H1 (cell line): Measurements from ENCODE around the gene TMEM44. TPM values are rescaled to one million over a fixed set of nuclear protein-coding genes. Genes with fewer than 3 reads are reported as not detected.

Source experiments
- CTCF ChIA-PET: fragments of 300-600 bp; sonication (Branson Sonifier 250); formaldehyde crosslinking; loops from one replicate; lab custom pipeline; 2021; ENCODE audit not compliant: partially characterized antibody; lab: Charles Lee
- POLR2A ChIA-PET: fragments of 300-600 bp; sonication (Branson Sonifier 250); formaldehyde crosslinking; loops from one replicate; lab custom pipeline; 2021; ENCODE audit warnings: inconsistent platforms; ENCODE audit not compliant: partially characterized antibody; lab: Charles Lee
- DNase-seq, 2 experiments: peaks; one replicate each; pipeline versions ENCODE4 v3.0.0 to v3.0.0-alpha.2; 2010 to 2022; ENCODE audit warnings: low spot score in 2 of 2, low read depth in 1 of 2, mixed read lengths in 1 of 2
- FAIRE-seq: peaks from 2 replicates; lab custom pipeline; 2011; peaks lifted over from hg19 to GRCh38; lab: Jason Lieb, UNC
- H2AFZ ChIP-seq: 2 replicates; pipeline ENCODE4 v1.8.1; 2012; ENCODE audit warnings: low read length, inconsistent platforms
- H2AK5ac ChIP-seq: 2 replicates; pipeline ENCODE4 v1.6.1; 2013; ENCODE audit warnings: low read depth, low read length
- H2BK120ac ChIP-seq: replicated peaks from 2 replicates; pipeline ENCODE3; 2013; ENCODE audit warnings: low read depth, low read length, inconsistent platforms
- H2BK12ac ChIP-seq: 2 replicates; pipeline ENCODE4 v1.6.1; 2013; ENCODE audit warnings: low read depth, low read length
- H2BK15ac ChIP-seq: 2 replicates; pipeline ENCODE4 v1.6.1; 2013; ENCODE audit warnings: low read length
- H2BK20ac ChIP-seq: 2 replicates; pipeline ENCODE4 v1.6.1; 2013; ENCODE audit warnings: low read length
- H2BK5ac ChIP-seq: 2 replicates; pipeline ENCODE4 v1.6.1; 2013; ENCODE audit warnings: low read depth, low read length
- H3K14ac ChIP-seq: 2 replicates; pipeline ENCODE4 v1.6.1; 2013; ENCODE audit warnings: inconsistent platforms; ENCODE audit not compliant: insufficient read length
- H3K18ac ChIP-seq: 2 replicates; pipeline ENCODE4 v1.6.1; 2013; ENCODE audit warnings: low read length; ENCODE audit errors: extremely low read depth
- H3K23ac ChIP-seq: 2 replicates; pipeline ENCODE4 v1.6.1; 2013; ENCODE audit warnings: inconsistent platforms; ENCODE audit not compliant: insufficient read length
- H3K23me2 ChIP-seq: 2 replicates; pipeline ENCODE4 v1.6.1; 2013; ENCODE audit warnings: low read depth, low read length
- H3K27ac ChIP-seq: 2 replicates; pipeline ENCODE4 v1.6.1; 2011; ENCODE audit warnings: low read depth, low read length, inconsistent platforms
- H3K27me3 ChIP-seq, 4 experiments: replicated peaks in 1 of 4; 1 replicate in 1 of 4; 2 replicates in 3 of 4; pipeline versions ENCODE4 v1.6.1 to v1.8.1; 2011 to 2013; ENCODE audit warnings: low read length in 3 of 4, mild to moderate bottlenecking in 3 of 4, inconsistent platforms in 2 of 4, mixed read lengths in 2 of 4, moderate library complexity in 1 of 4; ENCODE audit not compliant: control insufficient read depth in 3 of 4, insufficient read depth in 3 of 4; ENCODE audit errors: extremely low read depth in 1 of 4
- H3K36me3 ChIP-seq, 4 experiments: 2 replicates each; pipeline versions ENCODE4 v1.6.1 to v1.8.1; 2011 to 2013; ENCODE audit warnings: mild to moderate bottlenecking in 4 of 4, low read length in 3 of 4, moderate library complexity in 2 of 4, control low read depth in 1 of 4, inconsistent platforms in 1 of 4; ENCODE audit not compliant: insufficient read depth in 4 of 4, control insufficient read depth in 2 of 4
- H3K4ac ChIP-seq: replicated peaks from 2 replicates; pipeline ENCODE3; 2013; ENCODE audit warnings: low read length, low read depth, mixed read lengths, inconsistent platforms; ENCODE audit not compliant: insufficient read length
- H3K4me1 ChIP-seq, 4 experiments: replicated peaks in 1 of 4; 1 replicate in 1 of 4; 2 replicates in 3 of 4; pipeline versions ENCODE4 v1.6.1 to v1.8.1; 2011 to 2013; ENCODE audit warnings: low read length in 3 of 4, inconsistent platforms in 2 of 4, mixed read lengths in 1 of 4; ENCODE audit not compliant: insufficient read depth in 4 of 4, control insufficient read depth in 3 of 4
- H3K4me2 ChIP-seq, 2 experiments: 2 replicates each; pipeline versions ENCODE4 v1.6.1 to v1.8.1; 2011 to 2013; ENCODE audit warnings: low read depth in 2 of 2, low read length in 2 of 2, control low read depth in 1 of 2, inconsistent platforms in 1 of 2, mild to moderate bottlenecking in 1 of 2; ENCODE audit not compliant: insufficient read depth in 1 of 2
- H3K4me3 ChIP-seq, 4 experiments: fragments of 200-600, 300-600 bp in 1 of 4; sonication (generic), shearing (Covaris generic), sonication (Bioruptor Twin) in 1 of 4; 2 replicates each; pipeline versions ENCODE4 v1.5.1 to v1.8.1; 2011 to 2016; ENCODE audit warnings: low read length in 4 of 4, low read depth in 3 of 4, control low read depth in 2 of 4, inconsistent platforms in 2 of 4, mild to moderate bottlenecking in 2 of 4, mixed read lengths in 1 of 4, moderate library complexity in 1 of 4; ENCODE audit not compliant: insufficient read depth in 2 of 4; ENCODE audit errors: extremely low read depth in 1 of 4
- H3K56ac ChIP-seq: replicated peaks from 2 replicates; pipeline ENCODE3; 2013; ENCODE audit warnings: low read depth, mild to moderate bottlenecking, mixed read lengths, low read length, inconsistent platforms; ENCODE audit not compliant: insufficient read length
- H3K79me1 ChIP-seq: 2 replicates; pipeline ENCODE4 v1.6.1; 2013; ENCODE audit warnings: low read depth, low read length, control low read depth
- H3K79me2 ChIP-seq, 2 experiments: 2 replicates each; pipeline versions ENCODE4 v1.6.1 to v1.8.1; 2012 to 2013; ENCODE audit warnings: low read length in 2 of 2, mild to moderate bottlenecking in 2 of 2, inconsistent platforms in 1 of 2; ENCODE audit not compliant: insufficient read depth in 2 of 2, control insufficient read depth in 1 of 2
- H3K9ac ChIP-seq, 4 experiments: replicated peaks in 1 of 4; 1 replicate in 1 of 4; 2 replicates in 3 of 4; pipeline versions ENCODE4 v1.6.1 to v1.8.1; 2011 to 2013; ENCODE audit warnings: low read depth in 3 of 4, low read length in 3 of 4, control low read depth in 2 of 4, mild to moderate bottlenecking in 2 of 4, moderate library complexity in 2 of 4, inconsistent platforms in 1 of 4; ENCODE audit errors: extremely low read depth in 1 of 4
- H3K9me3 ChIP-seq, 2 experiments: 2 replicates each; pipeline versions ENCODE4 v1.6.1 to v1.8.1; 2012 to 2013; ENCODE audit warnings: mild to moderate bottlenecking in 2 of 2, moderate library complexity in 2 of 2, control low read depth in 1 of 2, inconsistent platforms in 1 of 2, low read depth in 1 of 2, low read length in 1 of 2, mixed read lengths in 1 of 2; ENCODE audit not compliant: insufficient read depth in 2 of 2
- H4K20me1 ChIP-seq, 2 experiments: replicated peaks in 1 of 2; 2 replicates each; pipeline versions ENCODE3 to v1.8.1; 2011 to 2013; ENCODE audit warnings: inconsistent platforms in 2 of 2, low read length in 2 of 2, mild to moderate bottlenecking in 1 of 2; ENCODE audit not compliant: insufficient read depth in 2 of 2, control insufficient read depth in 1 of 2
- H4K5ac ChIP-seq: 2 replicates; pipeline ENCODE4 v1.6.1; 2013; ENCODE audit warnings: low read length, low read depth, mixed read lengths, inconsistent platforms; ENCODE audit not compliant: insufficient read length
- H4K8ac ChIP-seq: 2 replicates; pipeline ENCODE4 v1.8.0; 2013; ENCODE audit warnings: mild to moderate bottlenecking, moderate library complexity, low read length, inconsistent platforms; ENCODE audit not compliant: insufficient read depth; ENCODE audit errors: extremely low read depth
- H4K91ac ChIP-seq: replicated peaks from 2 replicates; pipeline ENCODE3; 2013; ENCODE audit warnings: low read length, mixed read lengths, inconsistent platforms; ENCODE audit not compliant: insufficient read length
- CBX8 ChIP-seq: fragments of 300-800, 300-1000 bp; sonication (generic); IDR thresholded peaks from 2 replicates; pipeline ENCODE4 v1.7.1; 2016; ENCODE audit warnings: low read depth, low read length, borderline replicate concordance
- CHD1 ChIP-seq: IDR thresholded peaks from 2 replicates; pipeline ENCODE4 v1.6.1; 2012; ENCODE audit warnings: low read depth, low read length, improper control_type of control experiment
- CTBP2 ChIP-seq: IDR thresholded peaks from 2 replicates; pipeline ENCODE4 v1.7.0; 2011; ENCODE audit warnings: borderline replicate concordance, mild to moderate bottlenecking, moderate library complexity, mixed read lengths, low read length; ENCODE audit not compliant: insufficient read depth, insufficient read length
- HDAC2 ChIP-seq, 2 experiments: fragments of 300-600 bp in 1 of 2; sonication (generic) in 1 of 2; IDR thresholded peaks; 2 replicates each; pipeline ENCODE4 v1.6.1; 2011 to 2012; ENCODE audit warnings: low read depth in 2 of 2, low read length in 2 of 2, mild to moderate bottlenecking in 2 of 2, moderate library complexity in 2 of 2, borderline replicate concordance in 1 of 2, inconsistent platforms in 1 of 2
- RAD21 ChIP-seq, 2 experiments: IDR thresholded peaks in 1 of 2; conservative IDR thresholded peaks in 1 of 2; 2 replicates each; pipeline ENCODE4 v1.6.1; 2011; ENCODE audit warnings: low read depth in 2 of 2, low read length in 2 of 2, improper control_type of control experiment in 1 of 2, inconsistent platforms in 1 of 2, mild to moderate bottlenecking in 1 of 2, moderate library complexity in 1 of 2
- SAP30 ChIP-seq: fragments of 300-600 bp; sonication (generic); IDR thresholded peaks from 2 replicates; pipeline ENCODE4 v1.7.1; 2012; ENCODE audit warnings: low read length, moderate library complexity, mild to moderate bottlenecking, inconsistent platforms; ENCODE audit not compliant: insufficient read depth, insufficient replicate concordance
- TAF1 ChIP-seq: IDR thresholded peaks from 2 replicates; pipeline ENCODE4 v1.6.1; 2011; ENCODE audit warnings: mild to moderate bottlenecking, low read depth, low read length
- TAF7 ChIP-seq: optimal IDR thresholded peaks from 2 replicates; pipeline ENCODE3; 2011; ENCODE audit warnings: low read depth, mild to moderate bottlenecking, inconsistent platforms, low read length, moderate library complexity, borderline replicate concordance
- WGBS, 2 experiments: shearing (Covaris generic) in 1 of 2; methylation state at CpG; one replicate each; pipeline versions ENCODE4 v1.1.6 to v1.1.7; 2013 to 2015; ENCODE audit warnings: low lambda C conversion rate in 2 of 2, mixed read lengths in 2 of 2, inconsistent platforms in 1 of 2, low coverage in 1 of 2, missing lambda C conversion rate in 1 of 2; ENCODE audit not compliant: insufficient replicate concordance in 2 of 2, insufficient coverage in 1 of 2, insufficient read length in 1 of 2; ENCODE audit errors: extremely low coverage in 1 of 2, missing lambda C conversion rate in 1 of 2; 5-methylcytosine and 5-hydroxymethylcytosine counted together
- polyA plus RNA-seq, 7 experiments: library from polyadenylated mRNA; depleted of rRNA in 3 of 7; stranded (reverse) in 5 of 7; unstranded in 2 of 7; fragments of >200 nt in 5 of 7; fragments of 200-250 nt in 2 of 7; gene quantifications; 1 replicate in 5 of 7; 2 replicates in 1 of 7; 4 replicates in 1 of 7; pipeline versions ENCODE4 v1.2.1 to v1.2.3, GENCODE V29; 2011 to 2013; ENCODE audit warnings: missing spikeins in 2 of 7, mixed read lengths in 2 of 7
- total RNA-seq: library from RNA; stranded (reverse); fragmentation: NEBNext Ultra II Directional; extraction: Animal tissue kit (Norgen Biotek cat#: 25700); gene quantifications from 2 replicates; pipeline ENCODE4 v1.2.1, GENCODE V29; 2021
- TF ChIP-seq, protein P1 (sequence below): IDR thresholded peaks from 2 replicates; pipeline ENCODE4 v1.6.1; 2012; ENCODE audit warnings: inconsistent platforms

Gene TMEM44
- total and polyA plus RNA-seq, 2 of the 8 experiments (the other 6 are each of a cell fraction or from before 2014, with no cell fraction given) = 14.0 to 16.7 TPM

GRCh38 chr3:194604126-194604525 is 29.1 kb downstream of the TMEM44 start:
- Histone ChIP-seq H3K4me3 (no peak overlapping the region), H3K23ac (no peak overlapping the region), H3K14ac (no peak overlapping the region), H2BK20ac (no peak overlapping the region), H2BK120ac (no peak overlapping the region)
- no peak for FAIRE-seq
- no peak for TF ChIP-seq TAF7
- no peak for TF ChIP-seq CTBP2
- TF ChIP-seq HDAC2 (IDR thresholded peaks at IDR 0.05; ENCODE audit: borderline replicate concordance in 1 of 2, low read depth in 2 of 2, low read length in 2 of 2) = no peak
- TF ChIP-seq CBX8 = no peak
- TF ChIP-seq, protein P1, sequence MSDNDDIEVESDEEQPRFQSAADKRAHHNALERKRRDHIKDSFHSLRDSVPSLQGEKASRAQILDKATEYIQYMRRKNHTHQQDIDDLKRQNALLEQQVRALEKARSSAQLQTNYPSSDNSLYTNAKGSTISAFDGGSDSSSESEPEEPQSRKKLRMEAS = no peak
- TF ChIP-seq TAF1 = no peak
- no peak for TF ChIP-seq RAD21 (IDR thresholded peaks at IDR 0.05 in 1 of 2, conservative IDR thresholded peaks at IDR 0.05 in 1 of 2; ENCODE audit: low read depth in 2 of 2, low read length in 2 of 2)
- TF ChIP-seq SAP30 = no peak
- no peak for TF ChIP-seq CHD1
- TF ChIP-seq, all 59 proteins: peak for 0
- no peak overlapping the region for H3K4me2 ChIP-seq
- no peak overlapping the region for H4K8ac ChIP-seq
- ChIA-PET POLR2A (interaction anchor here (1.3 to 1.5 kb wide), 3 partner anchors 8 to 10 kb away, joined by 3 to 4 read pairs (median 3); no protein-coding TSS in a partner anchor), CTCF (interaction anchor here (0.6 to 1.9 kb wide), 8 partner anchors 10 to 136 kb away, joined by 3 to 9 read pairs (median 6); no protein-coding TSS in a partner anchor)
- no peak overlapping the region for H3K18ac ChIP-seq
- H3K27me3 ChIP-seq = no peaks in the 10 kb centered on the region
- no peak for DNase-seq
- H4K5ac ChIP-seq = no peak overlapping the region
- no peaks in the 10 kb centered on the region for H3K4me1 ChIP-seq
- no peak overlapping the region for H2AK5ac ChIP-seq
- no peak overlapping the region for H2BK5ac ChIP-seq
- H3K9me3 ChIP-seq = no peaks in the 10 kb centered on the region
- peaks cover 0 to 2% of the 10 kb centered on the region in 2 experiments for H4K20me1 ChIP-seq
- H4K91ac ChIP-seq = no peak overlapping the region
- no peak overlapping the region for H2BK12ac ChIP-seq
- H3K56ac ChIP-seq = no peak overlapping the region
- H2AFZ ChIP-seq = no peak overlapping the region
- no peak overlapping the region for H2BK15ac ChIP-seq
- no peaks in the 10 kb centered on the region; a peak in 2 of 8 replicates for H3K36me3 ChIP-seq
- H3K79me1 ChIP-seq = no peaks in the 10 kb centered on the region
- H3K4ac ChIP-seq = no peak overlapping the region
- no peaks in the 10 kb centered on the region for H3K23me2 ChIP-seq
- H3K79me2 ChIP-seq = no peaks in the 10 kb centered on the region
- H3K27ac ChIP-seq = no peak overlapping the region
- no peak overlapping the region for H3K9ac ChIP-seq
- WGBS, 2 experiments = 92% methylated on average over 17 of the region's 22 CpGs; no CpG with 5 or more reads in 1 of the 2 experiments
